ENCODE data around the gene ZNF584.

The ZNF584 gene

GRCh38 chr19:58385891-58386575 lies 22.4 kb upstream of the ZNF584 start:
- no peak for DNase-seq (ENCODE audit: low read depth)

GRCh38 chr19:58386576-58387337 lies 21.7 kb upstream of the ZNF584 start, which contains the start of gene RPS5:
RPS5 (plus strand) TSS chr19:58387269; CDS start chr19:58388138, 869 bp downstream.
- DNase-seq (ENCODE audit: low read depth): peak; percentile 99

- DNase-seq (ENCODE audit: low read depth): peak; percentile 21
Measured at GRCh38 chr19:58387338-58388174, 20.9 kb upstream of the ZNF584 start.

GRCh38 chr19:58388175-58388526 lies 20.3 kb upstream of the ZNF584 start:
- no peak for DNase-seq (ENCODE audit: low read depth)

GRCh38 chr19:58392945-58393724 lies 15.3 kb upstream of the ZNF584 start:
- no peak for DNase-seq (ENCODE audit: low read depth)

GRCh38 chr19:58393725-58394033 lies 14.8 kb upstream of the ZNF584 start:
- no peak for DNase-seq (ENCODE audit: low read depth)

GRCh38 chr19:58394821-58395219 lies 13.6 kb upstream of the ZNF584 start:
- DNase-seq (ENCODE audit: low read depth): no peak

- DNase-seq (ENCODE audit: low read depth): no peak
Measured at GRCh38 chr19:58395220-58395978, 13.1 kb upstream of the ZNF584 start, which contains the start of gene RNF225. RNF225 (plus strand) TSS chr19:58395656; CDS start chr19:58396090, 434 bp downstream.

- no peak for DNase-seq (ENCODE audit: low read depth)
Measured at GRCh38 chr19:58395979-58396627, 12.3 kb upstream of the ZNF584 start.

- DNase-seq (ENCODE audit: low read depth): no peak
Measured at GRCh38 chr19:58396691-58397532, 11.5 kb upstream of the ZNF584 start.

- DNase-seq (ENCODE audit: low read depth): no peak
Measured at GRCh38 chr19:58397533-58398037, 10.9 kb upstream of the ZNF584 start.

- DNase-seq (ENCODE audit: low read depth): no peak
Measured at GRCh38 chr19:58398087-58398486, 10.4 kb upstream of the ZNF584 start.

- DNase-seq (ENCODE audit: low read depth): no peak
Measured at GRCh38 chr19:58398545-58398944, 9.9 kb upstream of the ZNF584 start.

- DNase-seq (ENCODE audit: low read depth): no peak
Measured at GRCh38 chr19:58399903-58400302, 8.5 kb upstream of the ZNF584 start.

- DNase-seq (ENCODE audit: low read depth): no peak
Measured at GRCh38 chr19:58400316-58400915, 8.0 kb upstream of the ZNF584 start.

GRCh38 chr19:58400916-58401839 lies 7.3 kb upstream of the ZNF584 start:
- peak; percentile 99 for DNase-seq (ENCODE audit: low read depth)

GRCh38 chr19:58401840-58402421 lies 6.5 kb upstream of the ZNF584 start:
- no peak for DNase-seq (ENCODE audit: low read depth)
